Activated CD4-positive, alpha-beta T cell treated with anti-CD3 and anti-CD28 coated beads for 48 hours (primary cell): ENCODE measurements around the gene PRMT7.

Source experiments
- DNase-seq: peaks from one replicate; pipeline ENCODE4 v3.0.0-alpha.2; 2020

PRMT7 gene

GRCh38 chr16:68399456-68399855, 88.6 kb downstream of the PRMT7 start:
- DNase-seq: no peak

GRCh38 chr16:68400083-68400923, 89.5 kb downstream of the PRMT7 start:
- DNase-seq: peak; percentile 55

- no peak for DNase-seq
Measured at GRCh38 chr16:68400924-68401460, 90.2 kb downstream of the PRMT7 start.

DNA sequence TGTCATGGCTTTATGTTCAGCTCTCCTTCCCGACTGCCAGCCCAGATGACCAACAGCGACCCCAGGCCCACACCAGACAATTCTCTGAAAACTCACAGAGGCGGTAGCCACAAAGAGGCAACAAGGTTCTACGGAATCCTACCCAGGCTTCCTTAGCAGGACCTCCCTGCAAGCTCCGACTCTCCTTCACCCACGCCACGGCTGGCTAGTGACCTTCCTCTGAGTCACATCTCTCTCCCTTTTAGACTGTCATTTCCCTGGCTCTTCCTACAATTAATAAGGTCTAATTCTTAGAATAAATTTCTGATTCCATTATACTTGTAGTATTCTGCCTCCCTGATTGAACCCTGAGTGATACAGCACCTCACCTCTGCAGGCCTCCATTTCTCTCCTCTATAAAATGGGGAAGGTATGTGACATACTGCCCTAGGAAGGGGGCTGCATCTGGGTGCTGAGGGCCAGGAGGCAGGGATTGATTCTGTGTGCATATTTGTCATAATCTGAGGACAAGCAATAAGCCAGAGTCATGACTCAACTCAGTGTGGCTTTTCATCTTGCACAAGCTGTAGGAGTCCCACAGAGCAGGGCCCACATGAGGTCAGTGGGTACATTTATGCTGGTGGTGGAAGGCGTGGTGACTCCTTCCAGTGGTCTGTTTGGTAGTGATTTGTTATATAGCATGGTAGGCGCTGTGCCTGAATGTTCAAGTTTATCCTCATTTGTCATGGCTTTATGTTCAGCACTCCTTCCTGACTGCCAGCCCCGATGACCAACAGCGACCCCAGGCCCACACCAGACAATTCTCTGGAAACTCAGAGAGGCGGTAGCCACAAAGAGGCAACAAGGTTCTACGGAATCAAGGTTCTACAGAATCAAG, 91.3 kb downstream of the PRMT7 start:
- DNase-seq: peak; percentile 28

GRCh38 chr16:68402748-68403040, 91.9 kb downstream of the PRMT7 start:
- DNase-seq: no peak

DNA sequence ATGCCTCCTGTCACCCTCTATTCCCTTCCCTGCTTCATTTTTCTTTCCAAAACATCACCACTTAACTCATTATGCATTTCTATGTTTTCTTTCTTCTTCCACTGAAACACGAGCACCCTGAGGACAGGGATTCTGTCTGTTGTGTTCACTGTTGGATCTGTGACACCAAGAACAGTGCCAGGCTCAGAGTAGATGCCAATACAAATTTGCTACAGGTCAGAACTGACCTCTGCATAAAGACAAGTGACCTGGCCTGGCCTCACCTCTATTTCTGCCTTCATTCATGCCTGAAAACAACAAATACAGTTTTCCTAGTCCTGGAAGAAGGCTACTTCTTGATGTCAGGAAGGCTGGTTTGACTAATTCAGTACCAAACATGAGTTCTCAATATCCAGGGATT, 92.4 kb downstream of the PRMT7 start:
- no peak for DNase-seq

- no peak for DNase-seq
Measured at GRCh38 chr16:68403704-68404103, 92.9 kb downstream of the PRMT7 start.

GRCh38 chr16:68404736-68405345, 94.0 kb downstream of the PRMT7 start:
- no peak for DNase-seq

- DNase-seq: no peak
Measured at GRCh38 chr16:68406458-68407152, 95.8 kb downstream of the PRMT7 start.
